Measurements from ENCODE around the gene TRAPPC10. TPM values are rescaled to one million over a fixed set of nuclear protein-coding genes. Genes with fewer than 3 reads are reported as not detected.
A peak's percentile ranks its signal among the peaks of the same experiment; 100 is the strongest.

Gene TRAPPC10
- total and polyA plus RNA-seq, 9 of the 15 experiments (the other 6 are each of a cell fraction or from before 2014, with no cell fraction given) = 1.1 to 33.8 (median 24.3) TPM

DNA sequence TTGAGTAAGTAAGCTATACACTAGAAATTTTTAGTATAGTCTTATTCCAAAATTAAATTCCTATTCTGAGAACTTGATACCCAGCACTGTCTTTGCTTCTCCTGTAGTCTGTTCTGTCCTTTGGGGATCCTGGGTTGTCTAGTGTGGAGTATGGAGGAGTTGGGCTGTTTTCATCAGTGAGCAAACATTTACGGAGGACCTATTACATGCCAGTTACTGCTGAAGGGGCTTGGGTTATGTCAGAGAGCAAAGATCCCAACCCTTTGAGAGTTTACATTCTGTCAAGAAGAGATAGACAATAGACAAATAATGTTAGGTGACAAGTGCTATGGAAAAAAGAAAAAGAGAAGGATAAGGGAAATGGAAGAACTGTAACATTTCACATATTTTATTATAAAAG lies 9.0 kb downstream of the TRAPPC10 start (continued):
- TF ChIP-seq, protein P1, sequence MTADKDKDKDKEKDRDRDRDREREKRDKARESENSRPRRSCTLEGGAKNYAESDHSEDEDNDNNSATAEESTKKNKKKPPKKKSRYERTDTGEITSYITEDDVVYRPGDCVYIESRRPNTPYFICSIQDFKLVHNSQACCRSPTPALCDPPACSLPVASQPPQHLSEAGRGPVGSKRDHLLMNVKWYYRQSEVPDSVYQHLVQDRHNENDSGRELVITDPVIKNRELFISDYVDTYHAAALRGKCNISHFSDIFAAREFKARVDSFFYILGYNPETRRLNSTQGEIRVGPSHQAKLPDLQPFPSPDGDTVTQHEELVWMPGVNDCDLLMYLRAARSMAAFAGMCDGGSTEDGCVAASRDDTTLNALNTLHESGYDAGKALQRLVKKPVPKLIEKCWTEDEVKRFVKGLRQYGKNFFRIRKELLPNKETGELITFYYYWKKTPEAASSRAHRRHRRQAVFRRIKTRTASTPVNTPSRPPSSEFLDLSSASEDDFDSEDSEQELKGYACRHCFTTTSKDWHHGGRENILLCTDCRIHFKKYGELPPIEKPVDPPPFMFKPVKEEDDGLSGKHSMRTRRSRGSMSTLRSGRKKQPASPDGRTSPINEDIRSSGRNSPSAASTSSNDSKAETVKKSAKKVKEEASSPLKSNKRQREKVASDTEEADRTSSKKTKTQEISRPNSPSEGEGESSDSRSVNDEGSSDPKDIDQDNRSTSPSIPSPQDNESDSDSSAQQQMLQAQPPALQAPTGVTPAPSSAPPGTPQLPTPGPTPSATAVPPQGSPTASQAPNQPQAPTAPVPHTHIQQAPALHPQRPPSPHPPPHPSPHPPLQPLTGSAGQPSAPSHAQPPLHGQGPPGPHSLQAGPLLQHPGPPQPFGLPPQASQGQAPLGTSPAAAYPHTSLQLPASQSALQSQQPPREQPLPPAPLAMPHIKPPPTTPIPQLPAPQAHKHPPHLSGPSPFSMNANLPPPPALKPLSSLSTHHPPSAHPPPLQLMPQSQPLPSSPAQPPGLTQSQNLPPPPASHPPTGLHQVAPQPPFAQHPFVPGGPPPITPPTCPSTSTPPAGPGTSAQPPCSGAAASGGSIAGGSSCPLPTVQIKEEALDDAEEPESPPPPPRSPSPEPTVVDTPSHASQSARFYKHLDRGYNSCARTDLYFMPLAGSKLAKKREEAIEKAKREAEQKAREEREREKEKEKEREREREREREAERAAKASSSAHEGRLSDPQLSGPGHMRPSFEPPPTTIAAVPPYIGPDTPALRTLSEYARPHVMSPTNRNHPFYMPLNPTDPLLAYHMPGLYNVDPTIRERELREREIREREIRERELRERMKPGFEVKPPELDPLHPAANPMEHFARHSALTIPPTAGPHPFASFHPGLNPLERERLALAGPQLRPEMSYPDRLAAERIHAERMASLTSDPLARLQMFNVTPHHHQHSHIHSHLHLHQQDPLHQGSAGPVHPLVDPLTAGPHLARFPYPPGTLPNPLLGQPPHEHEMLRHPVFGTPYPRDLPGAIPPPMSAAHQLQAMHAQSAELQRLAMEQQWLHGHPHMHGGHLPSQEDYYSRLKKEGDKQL (CRISPR knock-in tag; IDR thresholded peaks at IDR 0.05; ENCODE audit: borderline replicate concordance) = no peak
- TF ChIP-seq, protein P2, sequence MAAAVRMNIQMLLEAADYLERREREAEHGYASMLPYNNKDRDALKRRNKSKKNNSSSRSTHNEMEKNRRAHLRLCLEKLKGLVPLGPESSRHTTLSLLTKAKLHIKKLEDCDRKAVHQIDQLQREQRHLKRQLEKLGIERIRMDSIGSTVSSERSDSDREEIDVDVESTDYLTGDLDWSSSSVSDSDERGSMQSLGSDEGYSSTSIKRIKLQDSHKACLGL (CRISPR knock-in tag; IDR thresholded peaks at IDR 0.05; ENCODE audit: borderline replicate concordance, poor library complexity, severe bottlenecking) = no peak
- TF ChIP-seq NFE2L1 (tag; IDR thresholded peaks at IDR 0.05; ENCODE audit: borderline replicate concordance, low read depth) (no peak), RBM15 (IDR thresholded peaks at IDR 0.05; ENCODE audit: insufficient read depth, low read length) (no peak), ZNF24 (IDR thresholded peaks at IDR 0.05) (no peak), ZNF699 (CRISPR knock-in tag; IDR thresholded peaks at IDR 0.05; ENCODE audit: insufficient replicate concordance) (no peak), HDAC8 (tag; IDR thresholded peaks at IDR 0.05) (no peak), NCOA2 (IDR thresholded peaks at IDR 0.05; ENCODE audit: partially characterized antibody in 2 of 2) (no peak), ZFP1 (CRISPR knock-in tag; IDR thresholded peaks at IDR 0.05) (no peak), CREBBP (IDR thresholded peaks at IDR 0.05; ENCODE audit: low read depth, low read length) (no peak), NR2F6 (CRISPR knock-in tag; IDR thresholded peaks at IDR 0.05) (no peak), KHSRP (IDR thresholded peaks at IDR 0.05) (no peak)
- TF ChIP-seq, protein P3, sequence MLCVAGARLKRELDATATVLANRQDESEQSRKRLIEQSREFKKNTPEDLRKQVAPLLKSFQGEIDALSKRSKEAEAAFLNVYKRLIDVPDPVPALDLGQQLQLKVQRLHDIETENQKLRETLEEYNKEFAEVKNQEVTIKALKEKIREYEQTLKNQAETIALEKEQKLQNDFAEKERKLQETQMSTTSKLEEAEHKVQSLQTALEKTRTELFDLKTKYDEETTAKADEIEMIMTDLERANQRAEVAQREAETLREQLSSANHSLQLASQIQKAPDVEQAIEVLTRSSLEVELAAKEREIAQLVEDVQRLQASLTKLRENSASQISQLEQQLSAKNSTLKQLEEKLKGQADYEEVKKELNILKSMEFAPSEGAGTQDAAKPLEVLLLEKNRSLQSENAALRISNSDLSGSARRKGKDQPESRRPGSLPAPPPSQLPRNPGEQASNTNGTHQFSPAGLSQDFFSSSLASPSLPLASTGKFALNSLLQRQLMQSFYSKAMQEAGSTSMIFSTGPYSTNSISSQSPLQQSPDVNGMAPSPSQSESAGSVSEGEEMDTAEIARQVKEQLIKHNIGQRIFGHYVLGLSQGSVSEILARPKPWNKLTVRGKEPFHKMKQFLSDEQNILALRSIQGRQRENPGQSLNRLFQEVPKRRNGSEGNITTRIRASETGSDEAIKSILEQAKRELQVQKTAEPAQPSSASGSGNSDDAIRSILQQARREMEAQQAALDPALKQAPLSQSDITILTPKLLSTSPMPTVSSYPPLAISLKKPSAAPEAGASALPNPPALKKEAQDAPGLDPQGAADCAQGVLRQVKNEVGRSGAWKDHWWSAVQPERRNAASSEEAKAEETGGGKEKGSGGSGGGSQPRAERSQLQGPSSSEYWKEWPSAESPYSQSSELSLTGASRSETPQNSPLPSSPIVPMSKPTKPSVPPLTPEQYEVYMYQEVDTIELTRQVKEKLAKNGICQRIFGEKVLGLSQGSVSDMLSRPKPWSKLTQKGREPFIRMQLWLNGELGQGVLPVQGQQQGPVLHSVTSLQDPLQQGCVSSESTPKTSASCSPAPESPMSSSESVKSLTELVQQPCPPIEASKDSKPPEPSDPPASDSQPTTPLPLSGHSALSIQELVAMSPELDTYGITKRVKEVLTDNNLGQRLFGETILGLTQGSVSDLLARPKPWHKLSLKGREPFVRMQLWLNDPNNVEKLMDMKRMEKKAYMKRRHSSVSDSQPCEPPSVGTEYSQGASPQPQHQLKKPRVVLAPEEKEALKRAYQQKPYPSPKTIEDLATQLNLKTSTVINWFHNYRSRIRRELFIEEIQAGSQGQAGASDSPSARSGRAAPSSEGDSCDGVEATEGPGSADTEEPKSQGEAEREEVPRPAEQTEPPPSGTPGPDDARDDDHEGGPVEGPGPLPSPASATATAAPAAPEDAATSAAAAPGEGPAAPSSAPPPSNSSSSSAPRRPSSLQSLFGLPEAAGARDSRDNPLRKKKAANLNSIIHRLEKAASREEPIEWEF (CRISPR knock-in tag; IDR thresholded peaks at IDR 0.05) = 0 out of 2 replicates have a peak, but pooled peaks have one; percentile 1
- TF ChIP-seq, protein P4, sequence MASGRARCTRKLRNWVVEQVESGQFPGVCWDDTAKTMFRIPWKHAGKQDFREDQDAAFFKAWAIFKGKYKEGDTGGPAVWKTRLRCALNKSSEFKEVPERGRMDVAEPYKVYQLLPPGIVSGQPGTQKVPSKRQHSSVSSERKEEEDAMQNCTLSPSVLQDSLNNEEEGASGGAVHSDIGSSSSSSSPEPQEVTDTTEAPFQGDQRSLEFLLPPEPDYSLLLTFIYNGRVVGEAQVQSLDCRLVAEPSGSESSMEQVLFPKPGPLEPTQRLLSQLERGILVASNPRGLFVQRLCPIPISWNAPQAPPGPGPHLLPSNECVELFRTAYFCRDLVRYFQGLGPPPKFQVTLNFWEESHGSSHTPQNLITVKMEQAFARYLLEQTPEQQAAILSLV (tag; IDR thresholded peaks at IDR 0.05) = 0 out of 2 replicates have a peak, but pooled peaks have one; percentile 11
- TF ChIP-seq, protein P5, sequence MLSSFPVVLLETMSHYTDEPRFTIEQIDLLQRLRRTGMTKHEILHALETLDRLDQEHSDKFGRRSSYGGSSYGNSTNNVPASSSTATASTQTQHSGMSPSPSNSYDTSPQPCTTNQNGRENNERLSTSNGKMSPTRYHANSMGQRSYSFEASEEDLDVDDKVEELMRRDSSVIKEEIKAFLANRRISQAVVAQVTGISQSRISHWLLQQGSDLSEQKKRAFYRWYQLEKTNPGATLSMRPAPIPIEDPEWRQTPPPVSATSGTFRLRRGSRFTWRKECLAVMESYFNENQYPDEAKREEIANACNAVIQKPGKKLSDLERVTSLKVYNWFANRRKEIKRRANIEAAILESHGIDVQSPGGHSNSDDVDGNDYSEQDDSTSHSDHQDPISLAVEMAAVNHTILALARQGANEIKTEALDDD (IDR thresholded peaks at IDR 0.05) = no peak

Data from K562 (cell line).